ENCODE measurements around the gene COX8A.

GRCh38 chr11:64008283-64008913 lies 34.0 kb downstream of the COX8A start:
- TF ChIP-seq, protein P1, sequence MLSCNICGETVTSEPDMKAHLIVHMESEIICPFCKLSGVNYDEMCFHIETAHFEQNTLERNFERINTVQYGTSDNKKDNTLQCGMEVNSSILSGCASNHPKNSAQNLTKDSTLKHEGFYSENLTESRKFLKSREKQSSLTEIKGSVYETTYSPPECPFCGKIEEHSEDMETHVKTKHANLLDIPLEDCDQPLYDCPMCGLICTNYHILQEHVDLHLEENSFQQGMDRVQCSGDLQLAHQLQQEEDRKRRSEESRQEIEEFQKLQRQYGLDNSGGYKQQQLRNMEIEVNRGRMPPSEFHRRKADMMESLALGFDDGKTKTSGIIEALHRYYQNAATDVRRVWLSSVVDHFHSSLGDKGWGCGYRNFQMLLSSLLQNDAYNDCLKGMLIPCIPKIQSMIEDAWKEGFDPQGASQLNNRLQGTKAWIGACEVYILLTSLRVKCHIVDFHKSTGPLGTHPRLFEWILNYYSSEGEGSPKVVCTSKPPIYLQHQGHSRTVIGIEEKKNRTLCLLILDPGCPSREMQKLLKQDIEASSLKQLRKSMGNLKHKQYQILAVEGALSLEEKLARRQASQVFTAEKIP (CRISPR knock-in tag; IDR thresholded peaks at IDR 0.05; ENCODE audit: borderline replicate concordance), result no peak
- TF ChIP-seq MAFG (CRISPR knock-in tag; IDR thresholded peaks at IDR 0.05) (no peak), RFXANK (CRISPR knock-in tag; IDR thresholded peaks at IDR 0.05) (no peak), BRD4 (CRISPR knock-in tag; IDR thresholded peaks at IDR 0.05) (no peak), NR3C1 (CRISPR knock-in tag; IDR thresholded peaks at IDR 0.05) (no peak), CTCF (CRISPR knock-in tag; IDR thresholded peaks at IDR 0.05) (no peak), EZH2 (conservative IDR thresholded peaks at IDR 0.05; ENCODE audit: low read depth, low read length) (no peak), ZNF530 (CRISPR knock-in tag; IDR thresholded peaks at IDR 0.05; ENCODE audit: low read depth) (no peak), STAT6 (CRISPR knock-in tag; IDR thresholded peaks at IDR 0.05; ENCODE audit: borderline replicate concordance) (no peak), ATM (IDR thresholded peaks at IDR 0.05; ENCODE audit: borderline replicate concordance) (no peak), ZFP1 (CRISPR knock-in tag; IDR thresholded peaks at IDR 0.05) (no peak)

All from HepG2 (cell line).